ENCODE results near the gene AHCYL1. TPM values are rescaled to one million over a fixed set of nuclear protein-coding genes. Genes with fewer than 3 reads are reported as not detected.

AHCYL1 gene
- total and polyA plus RNA-seq, 4 donors = 24.9 to 40.7 (median 30.3) TPM

DNA sequence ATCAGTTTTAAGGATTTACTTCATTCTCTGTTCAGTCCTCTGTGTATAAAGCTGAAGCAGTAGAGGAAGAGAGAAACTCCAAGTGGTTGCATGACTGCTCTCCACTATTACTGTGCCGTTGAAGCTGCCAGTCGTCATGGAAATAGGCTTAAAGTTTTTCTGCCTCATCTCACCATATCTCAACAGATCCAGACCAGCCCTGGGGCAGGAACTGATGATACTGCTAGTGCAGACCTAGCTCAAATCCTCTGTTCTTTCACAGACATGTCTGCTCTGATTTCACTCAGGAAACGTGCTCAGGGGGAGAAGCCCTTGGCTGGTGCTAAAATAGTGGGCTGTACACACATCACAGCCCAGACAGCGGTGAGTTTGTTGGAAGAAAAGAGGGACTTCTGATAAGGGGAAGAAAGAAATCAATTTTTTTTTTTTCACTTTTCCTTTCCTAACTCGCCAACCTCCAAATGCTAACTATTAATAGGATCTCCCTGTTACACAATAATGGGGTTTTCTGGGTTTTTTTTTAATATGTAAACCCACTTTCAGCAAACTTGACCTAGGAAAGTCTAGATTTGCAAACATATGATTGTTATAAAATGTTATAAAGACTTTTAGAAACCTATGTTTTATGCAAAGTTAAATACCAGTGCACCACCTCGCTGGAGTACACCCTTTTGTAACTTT is 27.7 kb downstream of the AHCYL1 start:
- no peak for TF ChIP-seq RAD21 (IDR thresholded peaks at IDR 0.05)
- TF ChIP-seq, protein P1, sequence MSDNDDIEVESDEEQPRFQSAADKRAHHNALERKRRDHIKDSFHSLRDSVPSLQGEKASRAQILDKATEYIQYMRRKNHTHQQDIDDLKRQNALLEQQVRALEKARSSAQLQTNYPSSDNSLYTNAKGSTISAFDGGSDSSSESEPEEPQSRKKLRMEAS (IDR thresholded peaks at IDR 0.05) = no peak
- no peak overlapping the region for H3K4me3 ChIP-seq (ENCODE audit: low read depth in 1 of 3, low read length in 3 of 3)
- peak overlapping the region; percentile 11 to 53 for H3K27ac ChIP-seq (ENCODE audit: low read depth in 1 of 2, low read length in 2 of 2)
- no peaks in the 10 kb centered on the region for H3K27me3 ChIP-seq (ENCODE audit: control insufficient read depth in 4 of 4, insufficient read depth in 4 of 4, low read length in 3 of 4)
- H3K36me3 ChIP-seq (ENCODE audit: control insufficient read depth in 4 of 4, insufficient read depth in 3 of 4, low read depth in 1 of 4, low read length in 3 of 4) = peaks cover 8 to 46% (median 26%) of the 10 kb centered on the region in 4 donors
- WGBS = 37% methylated on average over 6 of the region's 6 CpGs
- no peaks in the 10 kb centered on the region for H3K9me3 ChIP-seq (ENCODE audit: control insufficient read depth in 4 of 4, low read length in 3 of 4)
- H3K4me1 ChIP-seq (ENCODE audit: control insufficient read depth in 4 of 4, insufficient read depth in 4 of 4, low read length in 3 of 4) = peaks cover 0 to 42% (median 33%) of the 10 kb centered on the region in 4 donors
- peak overlapping the region in 1 of 2 donors; percentile 34 for H3K9ac ChIP-seq (ENCODE audit: low read depth in 1 of 2, low read length in 2 of 2)
- no peak for DNase-seq (ENCODE audit: low spot score)

DNA sequence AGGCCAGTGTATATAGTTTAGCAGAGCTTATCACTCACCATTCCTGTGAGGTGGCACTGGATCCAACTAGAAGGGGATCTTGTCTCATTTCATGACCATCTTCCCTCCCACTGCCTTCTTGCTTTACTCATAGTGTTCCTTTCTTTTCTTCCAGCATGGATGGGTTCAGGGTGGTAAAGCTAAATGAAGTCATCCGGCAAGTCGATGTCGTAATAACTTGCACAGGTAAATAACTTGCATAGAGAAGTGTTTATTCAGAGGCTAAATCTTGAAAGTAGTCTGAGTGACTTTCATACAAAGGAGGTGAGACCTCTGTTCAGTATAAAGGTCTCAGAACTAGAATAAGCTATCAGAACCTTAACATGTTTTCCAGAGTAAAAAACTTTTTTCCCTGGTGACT is 33.2 kb downstream of the AHCYL1 start:
- Histone ChIP-seq H3K27ac (ENCODE audit: low read depth in 1 of 2, low read length in 2 of 2) (no peak overlapping the region), H3K9me3 (ENCODE audit: control insufficient read depth in 4 of 4, low read length in 3 of 4) (no peaks in the 10 kb centered on the region), H3K4me1 (ENCODE audit: control insufficient read depth in 4 of 4, insufficient read depth in 4 of 4, low read length in 3 of 4) (peaks cover 0 to 1% (median under 1%) of the 10 kb centered on the region in 4 donors), H3K9ac (ENCODE audit: low read depth in 1 of 2, low read length in 2 of 2) (no peak overlapping the region), H3K27me3 (ENCODE audit: control insufficient read depth in 4 of 4, insufficient read depth in 4 of 4, low read length in 3 of 4) (no peaks in the 10 kb centered on the region), H3K4me3 (ENCODE audit: low read depth in 1 of 3, low read length in 3 of 3) (no peak overlapping the region), H3K36me3 (ENCODE audit: control insufficient read depth in 4 of 4, insufficient read depth in 3 of 4, low read depth in 1 of 4, low read length in 3 of 4) (peaks cover 19 to 85% (median 73%) of the 10 kb centered on the region in 4 donors)
- DNase-seq (ENCODE audit: low spot score) = no peak
- 45% methylated on average over 3 of the region's 3 CpGs for WGBS
- TF ChIP-seq, protein P2, sequence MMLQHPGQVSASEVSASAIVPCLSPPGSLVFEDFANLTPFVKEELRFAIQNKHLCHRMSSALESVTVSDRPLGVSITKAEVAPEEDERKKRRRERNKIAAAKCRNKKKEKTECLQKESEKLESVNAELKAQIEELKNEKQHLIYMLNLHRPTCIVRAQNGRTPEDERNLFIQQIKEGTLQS (IDR thresholded peaks at IDR 0.05) = no peak
- TF ChIP-seq, protein P1 (IDR thresholded peaks at IDR 0.05) = no peak

DNA sequence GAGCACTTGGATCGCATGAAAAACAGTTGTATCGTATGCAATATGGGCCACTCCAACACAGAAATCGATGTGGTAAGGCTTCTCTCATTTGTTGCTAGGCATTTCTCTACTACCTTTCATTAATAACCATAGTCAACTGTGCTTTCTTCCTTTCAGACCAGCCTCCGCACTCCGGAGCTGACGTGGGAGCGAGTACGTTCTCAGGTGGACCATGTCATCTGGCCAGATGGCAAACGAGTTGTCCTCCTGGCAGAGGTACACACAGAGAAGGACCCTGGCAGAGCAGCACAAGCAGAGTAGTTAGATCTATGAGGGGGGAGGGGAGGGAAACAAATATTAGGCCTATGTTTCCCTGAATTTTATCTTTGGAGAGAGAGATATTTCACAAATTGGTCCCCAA is 33.8 kb downstream of the AHCYL1 start:
- no peak overlapping the region for H3K27ac ChIP-seq (ENCODE audit: low read depth in 1 of 2, low read length in 2 of 2)

DNA sequence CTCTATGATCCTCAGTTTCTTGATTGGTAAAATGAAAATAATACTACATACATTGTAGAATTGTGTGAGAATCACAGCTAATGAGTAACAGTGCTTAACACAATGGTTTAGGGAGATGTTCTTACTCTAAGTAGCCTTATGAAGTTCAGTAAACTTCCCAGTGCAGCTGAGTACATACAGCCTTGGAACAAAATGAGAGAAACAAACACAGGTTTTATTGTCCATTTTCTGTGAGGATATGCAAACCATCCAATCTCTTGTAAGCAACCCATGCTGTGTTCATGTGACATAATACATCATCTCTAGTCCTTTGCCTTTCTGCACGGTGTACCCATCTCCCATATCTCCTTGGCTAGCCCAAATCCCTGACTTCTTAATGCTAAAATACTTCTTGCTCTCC is 35.2 kb downstream of the AHCYL1 start:
- Histone ChIP-seq H3K9me3 (ENCODE audit: control insufficient read depth in 4 of 4, low read length in 3 of 4) (no peaks in the 10 kb centered on the region), H3K4me3 (ENCODE audit: low read depth in 1 of 3, low read length in 3 of 3) (no peak overlapping the region), H3K27ac (ENCODE audit: low read depth in 1 of 2, low read length in 2 of 2) (no peak overlapping the region), H3K36me3 (ENCODE audit: control insufficient read depth in 4 of 4, insufficient read depth in 3 of 4, low read depth in 1 of 4, low read length in 3 of 4) (peaks cover 19 to 91% (median 80%) of the 10 kb centered on the region in 4 donors), H3K4me1 (ENCODE audit: control insufficient read depth in 4 of 4, insufficient read depth in 4 of 4, low read length in 3 of 4) (no peaks in the 10 kb centered on the region), H3K9ac (ENCODE audit: low read depth in 1 of 2, low read length in 2 of 2) (no peak overlapping the region), H3K27me3 (ENCODE audit: control insufficient read depth in 4 of 4, insufficient read depth in 4 of 4, low read length in 3 of 4) (no peaks in the 10 kb centered on the region)
- 84% methylated on average over 1 of the region's 1 CpG for WGBS
- TF ChIP-seq, protein P2 (IDR thresholded peaks at IDR 0.05) = no peak
- TF ChIP-seq FOXA2 (IDR thresholded peaks at IDR 0.05) = no peak
- DNase-seq (ENCODE audit: low spot score) = no peak

More for the DNA sequence above, 33.8 kb downstream of the AHCYL1 start:
- Histone ChIP-seq H3K4me3 (ENCODE audit: low read depth in 1 of 3, low read length in 3 of 3) (no peak overlapping the region), H3K9ac (ENCODE audit: low read depth in 1 of 2, low read length in 2 of 2) (no peak overlapping the region), H3K9me3 (ENCODE audit: control insufficient read depth in 4 of 4, low read length in 3 of 4) (no peaks in the 10 kb centered on the region), H3K36me3 (ENCODE audit: control insufficient read depth in 4 of 4, insufficient read depth in 3 of 4, low read depth in 1 of 4, low read length in 3 of 4) (peaks cover 22 to 90% (median 79%) of the 10 kb centered on the region in 4 donors), H3K27me3 (ENCODE audit: control insufficient read depth in 4 of 4, insufficient read depth in 4 of 4, low read length in 3 of 4) (no peaks in the 10 kb centered on the region), H3K4me1 (ENCODE audit: control insufficient read depth in 4 of 4, insufficient read depth in 4 of 4, low read length in 3 of 4) (no peaks in the 10 kb centered on the region)
- DNase-seq (ENCODE audit: low spot score) = no peak
- WGBS = 63% methylated on average over 9 of the region's 9 CpGs
- TF ChIP-seq RXRA (IDR thresholded peaks at IDR 0.05) = no peak
- TF ChIP-seq FOXA1 (IDR thresholded peaks at IDR 0.05) = no peak
- TF ChIP-seq SP1 (IDR thresholded peaks at IDR 0.05) = no peak
- TF ChIP-seq TAF1 (conservative IDR thresholded peaks at IDR 0.05) = no peak
- no peak for TF ChIP-seq JUND (IDR thresholded peaks at IDR 0.05)
- TF ChIP-seq HNF4A (conservative IDR thresholded peaks at IDR 0.05) = no peak
- TF ChIP-seq RAD21 (IDR thresholded peaks at IDR 0.05) = no peak
- TF ChIP-seq, protein P2 (IDR thresholded peaks at IDR 0.05) = no peak
- TF ChIP-seq EGR1 (IDR thresholded peaks at IDR 0.05; ENCODE audit: low read depth in 2 of 2) = no peak
- TF ChIP-seq YY1 (IDR thresholded peaks at IDR 0.05) = no peak
